Activated T-cell treated with anti-CD3 and anti-CD28 coated beads for 1 hour (primary cell): ENCODE data around the gene FAM20C.

ENCODE experiments used
- DNase-seq: peaks from one replicate; pipeline ENCODE4 v3.0.0-alpha.2; 2020; ENCODE audit warnings: low read depth

FAM20C gene

GRCh38 chr7:305410-306151 is 113.2 kb downstream of the FAM20C start:
- DNase-seq = no peak

GRCh38 chr7:307970-308369 is 115.6 kb downstream of the FAM20C start:
- no peak for DNase-seq

DNA sequence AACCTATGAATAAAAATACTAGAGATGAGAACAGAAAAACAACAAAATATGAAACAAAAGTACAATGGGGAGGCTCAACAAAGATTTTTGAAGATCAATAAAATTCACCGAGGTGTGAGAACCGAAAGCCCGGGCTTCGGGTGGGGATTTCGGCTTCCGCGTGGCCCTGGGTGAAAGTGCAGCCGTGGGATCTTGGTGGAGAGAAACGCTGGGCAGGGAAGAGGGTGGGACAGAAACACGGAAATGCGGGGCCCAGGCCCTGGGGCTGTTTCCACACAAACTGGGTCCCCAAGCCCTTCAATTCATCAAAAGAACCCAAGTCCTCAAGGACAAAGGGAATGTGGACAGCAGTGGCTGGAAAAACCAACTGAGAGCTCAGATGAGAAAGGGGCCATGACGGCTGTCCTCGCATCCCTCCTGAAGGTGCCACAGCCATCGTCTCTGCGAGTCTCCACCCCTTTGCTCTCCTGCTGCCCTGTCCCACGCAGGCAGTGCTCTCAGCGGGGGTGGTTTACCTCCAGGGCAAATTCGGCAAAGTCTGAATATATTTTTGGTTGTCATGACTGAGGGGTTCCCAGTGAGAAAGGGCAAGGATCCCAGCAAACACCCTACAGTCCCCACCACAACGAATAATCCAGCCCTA is 117.3 kb downstream of the FAM20C start:
- no peak for DNase-seq
